ENCODE measurements around the gene RSPRY1. TPM values are rescaled to one million over a fixed set of nuclear protein-coding genes. Genes with fewer than 3 reads are reported as not detected.
A peak's percentile ranks its signal among the peaks of the same experiment; 100 is the strongest.
"Not testable (repeated sequence)": the region's sequence is repeated elsewhere in the genome, so short reads cannot be mapped to it uniquely, and the experiment has no call there.

RSPRY1 gene
- total RNA-seq, 1 donor from 2014 or later, result 34.9 TPM

DNA sequence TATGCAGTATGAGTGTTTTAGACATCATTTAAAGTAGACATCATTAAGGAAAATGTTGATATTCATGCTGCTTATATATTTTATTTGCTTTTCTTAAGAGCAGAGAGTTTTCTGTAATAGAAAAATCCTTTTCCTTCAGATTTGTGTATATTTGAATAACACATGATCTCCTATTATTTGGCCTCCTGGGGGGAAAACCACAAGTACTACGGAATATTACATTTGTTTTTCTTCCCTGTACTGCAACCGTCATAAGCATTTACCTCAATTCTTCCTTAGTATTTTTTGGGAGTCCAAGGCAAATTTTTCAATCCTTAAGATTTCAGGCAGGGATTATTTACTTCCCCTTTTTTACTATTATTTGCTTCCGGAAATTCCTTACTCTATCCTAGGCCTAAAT is 6.0 kb downstream of the RSPRY1 start:
- peaks cover 57% of the 10 kb centered on the region for H3K4me1 ChIP-seq
- H3K27me3 ChIP-seq (ENCODE audit: low read depth), result no peaks in the 10 kb centered on the region
- H3K36me3 ChIP-seq, result no peaks in the 10 kb centered on the region
- no peak overlapping the region for H3K4me3 ChIP-seq
- intact Hi-C loops (cut with DNase I), result no loop called here
- TF ChIP-seq, protein P1, sequence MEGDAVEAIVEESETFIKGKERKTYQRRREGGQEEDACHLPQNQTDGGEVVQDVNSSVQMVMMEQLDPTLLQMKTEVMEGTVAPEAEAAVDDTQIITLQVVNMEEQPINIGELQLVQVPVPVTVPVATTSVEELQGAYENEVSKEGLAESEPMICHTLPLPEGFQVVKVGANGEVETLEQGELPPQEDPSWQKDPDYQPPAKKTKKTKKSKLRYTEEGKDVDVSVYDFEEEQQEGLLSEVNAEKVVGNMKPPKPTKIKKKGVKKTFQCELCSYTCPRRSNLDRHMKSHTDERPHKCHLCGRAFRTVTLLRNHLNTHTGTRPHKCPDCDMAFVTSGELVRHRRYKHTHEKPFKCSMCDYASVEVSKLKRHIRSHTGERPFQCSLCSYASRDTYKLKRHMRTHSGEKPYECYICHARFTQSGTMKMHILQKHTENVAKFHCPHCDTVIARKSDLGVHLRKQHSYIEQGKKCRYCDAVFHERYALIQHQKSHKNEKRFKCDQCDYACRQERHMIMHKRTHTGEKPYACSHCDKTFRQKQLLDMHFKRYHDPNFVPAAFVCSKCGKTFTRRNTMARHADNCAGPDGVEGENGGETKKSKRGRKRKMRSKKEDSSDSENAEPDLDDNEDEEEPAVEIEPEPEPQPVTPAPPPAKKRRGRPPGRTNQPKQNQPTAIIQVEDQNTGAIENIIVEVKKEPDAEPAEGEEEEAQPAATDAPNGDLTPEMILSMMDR (IDR thresholded peaks at IDR 0.05), result no peak
- ATAC-seq (no peak), DNase-seq (no peak)
- no peak overlapping the region for H3K27ac ChIP-seq
- H3K9me3 ChIP-seq, result no peaks in the 10 kb centered on the region

DNA sequence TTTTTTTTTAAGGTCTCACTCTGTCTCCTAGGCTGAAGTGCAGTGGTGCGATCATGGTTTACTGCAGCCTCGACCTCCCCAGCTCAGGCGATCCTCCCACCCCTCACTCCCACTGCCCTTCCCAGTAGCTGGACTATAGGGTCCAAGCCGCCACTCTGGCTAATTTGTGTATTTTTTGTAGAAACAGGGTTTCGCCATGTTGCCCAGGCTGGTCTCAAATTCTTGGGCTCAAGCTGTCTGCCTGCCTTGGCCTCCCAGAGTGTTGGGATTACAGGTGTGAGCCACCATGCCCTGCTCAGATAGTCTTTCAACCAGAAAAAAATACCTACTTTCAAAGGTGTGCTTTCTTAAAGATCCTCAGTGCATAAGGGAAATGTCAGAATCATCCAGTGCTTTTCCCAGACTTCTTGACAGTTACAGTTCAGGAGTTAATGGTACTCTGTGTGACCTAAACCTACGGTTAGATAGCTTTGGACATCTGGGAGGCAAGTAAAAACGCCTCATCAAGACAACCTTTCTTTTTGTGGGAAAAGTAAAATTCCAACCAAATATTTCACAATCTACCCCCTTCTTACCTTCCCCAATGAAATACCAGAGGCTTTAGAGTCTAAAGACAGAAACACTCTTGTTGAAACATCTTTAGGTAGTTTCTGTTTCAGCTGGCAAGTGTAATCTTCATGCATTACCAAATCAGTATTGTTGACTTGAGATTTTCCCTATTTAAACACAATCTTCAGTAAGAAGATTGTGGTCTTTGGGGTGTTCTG is 6.8 kb downstream of the RSPRY1 start:
- ATAC-seq, result no peak

DNA sequence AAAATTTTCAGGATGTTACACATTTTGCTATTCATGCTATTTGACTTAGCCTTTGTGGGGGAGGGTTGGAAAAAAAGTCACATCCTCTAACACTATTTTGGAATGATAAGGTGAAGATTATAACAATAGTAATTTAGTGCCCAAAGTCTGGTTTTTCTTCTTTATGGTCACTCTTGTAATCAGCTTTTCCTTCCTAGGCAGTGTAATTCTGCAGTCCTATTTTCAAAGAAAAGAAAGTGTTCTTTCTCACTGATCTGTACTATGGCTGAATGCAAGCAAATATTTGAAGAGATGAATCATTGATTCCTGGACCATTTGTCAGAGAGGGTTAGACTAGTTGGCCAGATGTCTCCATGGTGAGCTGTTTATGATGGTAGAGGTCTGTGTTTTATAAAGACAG is 8.4 kb downstream of the RSPRY1 start:
- no peak overlapping the region for H3K27ac ChIP-seq
- DNase-seq, result no peak
- peak in 1 of 2 donors; percentile 25 for ATAC-seq

More for the DNA sequence above, 6.8 kb downstream of the RSPRY1 start:
- Histone ChIP-seq H3K9me3 (no peaks in the 10 kb centered on the region), H3K36me3 (no peaks in the 10 kb centered on the region), H3K27ac (no peak overlapping the region), H3K27me3 (ENCODE audit: low read depth) (no peaks in the 10 kb centered on the region), H3K4me1 (peaks cover 52% of the 10 kb centered on the region), H3K4me3 (no peak overlapping the region)
- DNase-seq, result no peak
- TF ChIP-seq, protein P1 (IDR thresholded peaks at IDR 0.05), result no peak
- intact Hi-C loops (cut with DNase I), result no loop called here

DNA sequence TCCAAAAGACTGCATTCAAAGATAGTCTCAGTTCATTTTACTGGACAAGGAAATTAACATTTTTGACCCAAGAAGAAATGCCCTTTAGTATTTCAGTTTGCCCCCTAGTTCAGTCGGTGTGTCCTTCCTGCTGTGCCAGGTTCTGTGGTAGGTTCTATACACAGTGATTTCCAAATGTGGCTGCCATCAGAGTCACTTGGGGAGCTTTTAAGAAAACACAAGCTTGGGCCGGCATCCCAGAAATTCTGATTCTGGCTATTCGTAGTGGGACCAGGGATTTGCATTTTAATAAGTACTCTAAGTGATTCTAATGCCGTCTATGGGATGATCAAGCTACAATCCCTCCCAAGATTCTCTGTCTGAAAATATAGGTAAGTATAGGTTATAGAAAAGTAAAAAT is 10.2 kb downstream of the RSPRY1 start:
- Histone ChIP-seq H3K36me3 (no peaks in the 10 kb centered on the region), H3K4me3 (no peak overlapping the region), H3K9me3 (no peaks in the 10 kb centered on the region), H3K27me3 (ENCODE audit: low read depth) (no peaks in the 10 kb centered on the region), H3K4me1 (peaks cover 38% of the 10 kb centered on the region), H3K27ac (no peak overlapping the region)
- no peak for ATAC-seq
- no peak for DNase-seq
- intact Hi-C loops (cut with DNase I), result no loop called here
- TF ChIP-seq, protein P1 (IDR thresholded peaks at IDR 0.05), result no peak

More for the DNA sequence above, 8.4 kb downstream of the RSPRY1 start:
- H3K36me3 ChIP-seq, result no peaks in the 10 kb centered on the region
- intact Hi-C loops (cut with DNase I), result no loop called here
- TF ChIP-seq, protein P1 (IDR thresholded peaks at IDR 0.05), result no peak
- H3K27me3 ChIP-seq (ENCODE audit: low read depth), result no peaks in the 10 kb centered on the region
- no peak overlapping the region for H3K4me3 ChIP-seq
- peaks cover 44% of the 10 kb centered on the region for H3K4me1 ChIP-seq
- no peaks in the 10 kb centered on the region for H3K9me3 ChIP-seq

DNA sequence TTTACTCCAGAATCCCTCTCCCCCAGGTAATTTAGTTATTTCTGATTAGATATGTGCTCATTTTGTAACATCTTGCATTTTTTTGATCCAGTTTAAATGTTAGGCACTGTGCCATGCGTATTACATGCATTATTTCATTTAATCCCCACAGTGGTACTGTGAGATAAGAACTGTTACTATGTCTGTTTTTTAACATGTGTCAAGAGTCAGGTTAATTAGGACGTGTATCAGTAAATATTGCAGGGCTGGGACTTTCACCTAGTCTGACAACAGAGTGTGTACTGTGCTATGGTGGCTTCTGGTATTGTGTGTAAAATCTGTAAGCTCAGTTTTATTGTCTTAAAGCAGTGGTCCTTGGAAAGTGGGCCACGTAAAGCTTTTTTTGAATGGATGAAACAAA is 10.6 kb downstream of the RSPRY1 start:
- ATAC-seq (no peak), DNase-seq (no peak)
- H3K4me1 ChIP-seq, result peaks cover 33% of the 10 kb centered on the region
- TF ChIP-seq, protein P1 (IDR thresholded peaks at IDR 0.05), result no peak
- no peak overlapping the region for H3K27ac ChIP-seq
- H3K9me3 ChIP-seq, result no peaks in the 10 kb centered on the region
- no peak overlapping the region for H3K4me3 ChIP-seq
- H3K36me3 ChIP-seq, result no peaks in the 10 kb centered on the region
- no peaks in the 10 kb centered on the region for H3K27me3 ChIP-seq (ENCODE audit: low read depth)
- intact Hi-C loops (cut with DNase I), result no loop called here

DNA sequence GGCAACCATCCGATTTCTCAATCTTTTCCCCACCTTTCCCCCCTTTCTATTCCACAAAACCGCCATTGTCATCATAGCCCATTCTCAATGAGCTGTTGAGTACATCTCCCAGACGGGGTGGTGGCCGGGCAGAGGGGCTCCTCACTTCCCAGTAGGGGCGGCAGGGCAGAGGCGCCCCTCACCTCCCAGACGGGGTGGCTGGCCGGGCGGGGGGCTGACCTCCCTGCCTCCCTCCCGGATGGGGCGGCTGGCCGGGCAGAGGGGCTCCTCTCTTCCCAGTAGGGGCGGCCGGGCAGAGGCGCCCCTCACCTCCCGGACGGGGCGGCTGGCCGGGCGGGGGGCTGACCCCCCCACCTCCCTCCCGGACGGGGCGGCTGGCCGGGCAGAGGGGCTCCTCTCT is 14.2 kb downstream of the RSPRY1 start:
- Histone ChIP-seq H3K36me3 (peaks cover 13% of the 10 kb centered on the region), H3K4me1 (peaks cover 12% of the 10 kb centered on the region)
- H3K27ac ChIP-seq; H3K27me3 ChIP-seq (ENCODE audit: low read depth); H3K4me3 ChIP-seq; H3K9me3 ChIP-seq; ATAC-seq; DNase-seq; intact Hi-C loops (cut with DNase I): not testable (repeated sequence)

DNA sequence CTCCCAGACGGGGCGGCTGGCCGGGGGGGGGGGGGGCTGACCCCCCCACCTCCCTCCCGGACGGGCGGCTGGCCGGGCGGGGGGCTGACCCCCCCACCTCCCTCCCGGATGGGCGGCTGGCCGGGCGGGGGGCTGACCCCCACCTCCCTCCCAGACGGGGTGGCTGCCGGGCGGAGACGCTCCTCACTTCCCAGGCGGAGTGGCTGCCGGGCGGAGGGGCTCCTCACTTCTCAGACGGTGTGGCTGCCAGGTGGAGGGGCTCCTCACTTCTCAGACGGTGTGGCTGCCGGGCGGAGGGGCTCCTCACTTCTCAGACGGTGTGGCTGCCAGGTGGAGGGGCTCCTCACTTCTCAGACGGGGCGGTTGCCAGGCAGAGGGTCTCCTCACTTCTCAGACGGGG is 14.8 kb downstream of the RSPRY1 start:
- DNase-seq; H3K9me3 ChIP-seq; H3K27ac ChIP-seq; intact Hi-C loops (cut with DNase I); H3K27me3 ChIP-seq (ENCODE audit: low read depth); H3K4me3 ChIP-seq; ATAC-seq: not testable (repeated sequence)
- Histone ChIP-seq H3K4me1 (peaks cover 12% of the 10 kb centered on the region), H3K36me3 (peaks cover 19% of the 10 kb centered on the region)
